Esophagus squamous epithelium (tissue), 5 donors: Measurements from ENCODE around the gene NUP85. TPM values are rescaled to one million over a fixed set of nuclear protein-coding genes. Genes with fewer than 3 reads are reported as not detected.
A peak's percentile ranks its signal among the peaks of the same experiment; 100 is the strongest.

Experiments used
- DNase-seq: peaks from one replicate; lab custom pipeline; 2025; lab: John Stamatoyannopoulos, UW
- H3K27ac ChIP-seq, 4 donors: fragments of 200-600 bp; sonication (generic); one replicate each; pipeline ENCODE4 v1.5.1; 2016 to 2019; ENCODE audit warnings: mild to moderate bottlenecking in 1 of 4
- H3K27me3 ChIP-seq, 4 donors: fragments of 200-600 bp; sonication (generic); 1 replicate in 3 of 4; 2 replicates in 1 of 4; pipeline versions ENCODE4 v1.5.1 to v1.6.0; 2017 to 2021; ENCODE audit warnings: antibody characterized with exemption in 1 of 4
- H3K36me3 ChIP-seq, 3 donors: fragments of 200-600 bp; sonication (generic); one replicate each; pipeline ENCODE4 v1.5.1; 2016 to 2019
- H3K4me1 ChIP-seq, 3 donors: fragments of 200-600 bp; sonication (generic); one replicate each; pipeline ENCODE4 v1.5.1; 2017 to 2019
- H3K4me3 ChIP-seq, 4 donors: fragments of 200-600 bp; sonication (generic); 1 replicate in 3 of 4; 2 replicates in 1 of 4; pipeline ENCODE4 v1.5.1; 2016 to 2019; ENCODE audit warnings: mild to moderate bottlenecking in 2 of 4, moderate library complexity in 1 of 4
- H3K9me3 ChIP-seq, 3 donors: fragments of 200-600 bp; sonication (generic); one replicate each; pipeline ENCODE4 v1.5.1; 2016 to 2019
- CTCF ChIP-seq, 6 experiments: fragments of 450-650 bp in 4 of 6; fragments of 200-600 bp in 2 of 6; sonication (generic) in 2 of 6; IDR thresholded peaks; one replicate each; pipeline ENCODE4 v1.5.1; 2016 to 2019; ENCODE audit warnings: antibody characterized with exemption in 6 of 6, mild to moderate bottlenecking in 4 of 6, moderate library complexity in 4 of 6
- POLR2A ChIP-seq, 4 donors: fragments of 450-650 bp; IDR thresholded peaks; one replicate each; pipeline ENCODE4 v1.6.1; 2017; ENCODE audit warnings: antibody characterized with exemption in 4 of 4, mild to moderate bottlenecking in 4 of 4, moderate library complexity in 3 of 4
- WGBS, 2 donors: methylation state at CpG; one replicate each; pipeline ENCODE4 v1.1.5; 2018; 5-methylcytosine and 5-hydroxymethylcytosine counted together
- intact Hi-C: fragments of 100-400 bp; cut with DNase I; formaldehyde crosslinking; loops from one replicate; pipeline ENCODE4 v1.15.0; 2022
- total RNA-seq, 4 donors: library from RNA; depleted of rRNA; stranded (reverse); fragments of >200 nt; gene quantifications; one replicate each; pipeline ENCODE4 v1.1.0, GENCODE V29; 2016
- donor health status: DM: yes; HTN: yes; CAD: no.

Gene NUP85
- total RNA-seq, 4 donors from 2014 or later = 17.5 to 33.3 (median 29.0) TPM

GRCh38 chr17:75176625-75177024 is 28.9 kb upstream of the NUP85 start:
- intact Hi-C loops = no loop called here
- no peak overlapping the region for H3K27ac ChIP-seq
- no peaks in the 10 kb centered on the region for H3K9me3 ChIP-seq
- peaks cover 6 to 78% (median 24%) of the 10 kb centered on the region in 3 donors for H3K4me1 ChIP-seq
- no peak overlapping the region for H3K4me3 ChIP-seq
- peaks cover 11 to 84% (median 32%) of the 10 kb centered on the region in 3 donors for H3K36me3 ChIP-seq
- H3K27me3 ChIP-seq = no peaks in the 10 kb centered on the region
- no peak for DNase-seq
- TF ChIP-seq CTCF (IDR thresholded peaks at IDR 0.05) (no peak), POLR2A (IDR thresholded peaks at IDR 0.05) (no peak)
- 77 to 85% methylated on average over 4 to 5 of the region's 5 CpGs for WGBS, 2 donors

GRCh38 chr17:75178453-75178852 is 27.0 kb upstream of the NUP85 start:
- H3K4me3 ChIP-seq = no peak overlapping the region
- TF ChIP-seq POLR2A (IDR thresholded peaks at IDR 0.05) = no peak
- TF ChIP-seq CTCF (IDR thresholded peaks at IDR 0.05) = no peak
- H3K9me3 ChIP-seq = no peaks in the 10 kb centered on the region
- WGBS, 2 donors = 83 to 84% methylated on average over 6 of the region's 6 CpGs
- no peak for DNase-seq
- H3K27ac ChIP-seq = no peak overlapping the region
- no peaks in the 10 kb centered on the region for H3K27me3 ChIP-seq
- H3K36me3 ChIP-seq = peaks cover 11 to 67% (median 22%) of the 10 kb centered on the region in 3 donors
- H3K4me1 ChIP-seq = peaks cover 6 to 67% (median 24%) of the 10 kb centered on the region in 3 donors
- intact Hi-C loops = no loop called here

- Histone ChIP-seq H3K27me3 (no peaks in the 10 kb centered on the region), H3K4me1 (peaks cover 6 to 54% (median 24%) of the 10 kb centered on the region in 3 donors), H3K36me3 (peaks cover 0 to 40% (median 0%) of the 10 kb centered on the region in 3 donors), H3K4me3 (peak overlapping the region; percentile 83 to 98 (median 91)), H3K27ac (peak overlapping the region; percentile 97 to 100 (median 99)), H3K9me3 (no peaks in the 10 kb centered on the region)
- DNase-seq = no peak
- intact Hi-C loops = no loop called here
- WGBS, 2 donors = 4% methylated on average over 7 to 8 of the region's 8 CpGs
- TF ChIP-seq CTCF (IDR thresholded peaks at IDR 0.05) = no peak
- TF ChIP-seq POLR2A (IDR thresholded peaks at IDR 0.05) = no peak
These were observed 24.4 kb upstream of the NUP85 start for GRCh38 chr17:75181110-75181509.

GRCh38 chr17:75181608-75182318 is 23.7 kb upstream of the NUP85 start:
- no peaks in the 10 kb centered on the region for H3K27me3 ChIP-seq
- peaks cover 6 to 48% (median 24%) of the 10 kb centered on the region in 3 donors for H3K4me1 ChIP-seq
- peak overlapping the region; percentile 97 to 100 (median 99) for H3K27ac ChIP-seq
- no peak for TF ChIP-seq CTCF (IDR thresholded peaks at IDR 0.05)
- TF ChIP-seq POLR2A (IDR thresholded peaks at IDR 0.05) = no peak
- intact Hi-C loops = no loop called here
- H3K36me3 ChIP-seq = peaks cover 0 to 34% (median 0%) of the 10 kb centered on the region in 3 donors
- no peak for DNase-seq
- H3K4me3 ChIP-seq = peak overlapping the region; percentile 83 to 98 (median 91)
- no peaks in the 10 kb centered on the region for H3K9me3 ChIP-seq
- WGBS, 2 donors = 0 to 1% methylated on average over 15 of the region's 34 CpGs

GRCh38 chr17:75182319-75182568 is 23.2 kb upstream of the NUP85 start:
- Histone ChIP-seq H3K36me3 (peaks cover 0 to 29% (median 0%) of the 10 kb centered on the region in 3 donors), H3K27ac (peak overlapping the region; percentile 97 to 100 (median 99)), H3K9me3 (no peaks in the 10 kb centered on the region), H3K27me3 (no peaks in the 10 kb centered on the region), H3K4me3 (peak overlapping the region; percentile 83 to 98 (median 91)), H3K4me1 (peaks cover 6 to 43% (median 24%) of the 10 kb centered on the region in 3 donors)
- WGBS, 2 donors = no CpG with 5 or more reads among the region's 33 CpGs
- TF ChIP-seq POLR2A (IDR thresholded peaks at IDR 0.05) (no peak), CTCF (IDR thresholded peaks at IDR 0.05) (no peak)
- no peak for DNase-seq
- intact Hi-C loops = no loop called here
